Stimulated activated CD4-positive, alpha-beta T cell treated with anti-CD3 and anti-CD28 coated beads, Interleukin-2, amount 100 ng/mL, for 4 hours (primary cell): Measurements from ENCODE around the gene TRAF7.

Experiments
- DNase-seq: peaks from one replicate; pipeline ENCODE4 v3.0.0-alpha.2; 2020; ENCODE audit warnings: low read depth

Gene TRAF7

GRCh38 chr16:2147981-2148671 is 7.5 kb upstream of the TRAF7 start, which contains the start of gene RAB26:
RAB26 (plus strand) TSS chr16:2148625; CDS start chr16:2148784, 159 bp downstream.
- DNase-seq: peak; percentile 32

- DNase-seq: no peak
Measured at GRCh38 chr16:2148714-2149629, 6.6 kb upstream of the TRAF7 start.

GRCh38 chr16:2149630-2150417 is 5.8 kb upstream of the TRAF7 start:
- no peak for DNase-seq

GRCh38 chr16:2150418-2151187 is 5.0 kb upstream of the TRAF7 start:
- no peak for DNase-seq

GRCh38 chr16:2151188-2152091 is 4.1 kb upstream of the TRAF7 start:
- no peak for DNase-seq

- DNase-seq: no peak
Measured at GRCh38 chr16:2152695-2153506, 2.7 kb upstream of the TRAF7 start.

GRCh38 chr16:2154533-2155090 is 970 bp upstream of the TRAF7 start:
- no peak for DNase-seq

- DNase-seq: no peak
Measured at GRCh38 chr16:2155977-2156848, 631 bp downstream of the TRAF7 start.

- DNase-seq: no peak
Measured at GRCh38 chr16:2156849-2157224, 1.3 kb downstream of the TRAF7 start.

- DNase-seq: no peak
Measured at GRCh38 chr16:2157480-2158261, 2.1 kb downstream of the TRAF7 start.

GRCh38 chr16:2158262-2158638 is 2.7 kb downstream of the TRAF7 start:
- DNase-seq: no peak

- no peak for DNase-seq
Measured at GRCh38 chr16:2159175-2159838, 3.7 kb downstream of the TRAF7 start.

- DNase-seq: no peak
Measured at GRCh38 chr16:2160915-2161551, 5.5 kb downstream of the TRAF7 start.

GRCh38 chr16:2161911-2162310 is 6.3 kb downstream of the TRAF7 start:
- no peak for DNase-seq

- DNase-seq: no peak
Measured at GRCh38 chr16:2162676-2163118, 7.1 kb downstream of the TRAF7 start.

- no peak for DNase-seq
Measured at GRCh38 chr16:2163211-2163881, 7.8 kb downstream of the TRAF7 start.
